Measurements from ENCODE around the gene DPF3.
"Not testable (repeated sequence)": the region's sequence is repeated elsewhere in the genome, so short reads cannot be mapped to it uniquely, and the experiment has no call there.

DPF3 gene

GRCh38 chr14:72880820-72881219 lies 13.1 kb downstream of the DPF3 start:
- no peak for DNase-seq (ENCODE audit: low read depth in 2 of 2)

- DNase-seq (ENCODE audit: low read depth in 2 of 2): no peak
Observed at GRCh38 chr14:72880164-72880563, 13.7 kb downstream of the DPF3 start.

GRCh38 chr14:72879431-72879830 lies 14.5 kb downstream of the DPF3 start:
- no peak for DNase-seq (ENCODE audit: low read depth in 2 of 2)

- no peak for DNase-seq (ENCODE audit: low read depth in 2 of 2)
Observed at GRCh38 chr14:72878746-72879145, 15.2 kb downstream of the DPF3 start.

DNA sequence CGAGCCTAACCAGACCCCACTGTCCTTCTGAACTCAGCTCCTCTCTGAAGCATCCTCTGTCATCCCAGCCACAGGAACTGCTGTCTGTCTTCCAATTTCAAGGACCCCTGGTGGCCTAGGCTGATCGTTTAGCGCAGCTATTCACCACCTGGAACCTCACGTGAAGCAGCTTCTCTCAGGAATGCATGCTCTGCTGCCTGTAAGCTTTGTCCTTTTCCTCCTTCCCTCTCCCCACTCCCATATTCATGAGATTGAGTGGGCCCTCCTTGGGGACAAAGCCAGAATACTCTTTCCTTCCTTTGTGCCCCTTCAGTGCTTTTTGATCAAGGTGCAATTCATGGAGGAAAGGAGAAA lies 17.2 kb downstream of the DPF3 start:
- DNase-seq (ENCODE audit: low read depth in 2 of 2): no peak

DNA sequence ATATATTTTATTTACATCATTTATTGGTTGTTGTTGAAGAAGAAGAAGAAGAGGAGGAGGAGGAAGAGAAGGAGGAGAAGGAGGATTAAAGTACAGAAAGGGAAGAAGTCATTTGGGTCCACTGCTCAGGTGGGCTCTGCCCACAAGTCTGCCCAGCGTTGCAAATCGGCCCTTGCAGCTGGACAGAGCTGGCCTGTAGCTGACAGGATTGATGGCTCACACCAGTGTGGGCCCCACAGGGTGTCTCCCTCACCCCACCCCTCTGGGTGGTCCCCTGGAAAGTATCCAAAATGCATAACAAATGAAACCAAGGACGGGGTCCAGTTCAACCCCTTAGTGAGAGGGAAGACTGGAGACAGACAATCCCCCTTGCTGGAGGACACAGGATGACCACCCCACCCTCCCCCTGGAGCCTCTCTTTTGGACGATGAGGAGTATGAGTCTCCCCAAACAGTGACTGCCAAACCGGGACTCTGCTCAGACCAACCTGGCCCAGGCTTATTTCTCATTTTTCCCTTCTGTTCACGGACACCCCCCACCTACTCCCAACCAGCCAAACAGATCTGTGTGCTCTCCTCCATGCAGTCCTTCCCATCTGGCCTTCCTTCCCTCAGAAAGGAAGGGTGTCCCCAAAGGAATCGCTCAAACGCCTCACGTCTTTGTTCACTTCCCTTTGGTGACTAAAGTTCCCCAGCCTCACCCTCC lies 17.7 kb downstream of the DPF3 start:
- no peak for DNase-seq (ENCODE audit: low read depth in 2 of 2)

DNA sequence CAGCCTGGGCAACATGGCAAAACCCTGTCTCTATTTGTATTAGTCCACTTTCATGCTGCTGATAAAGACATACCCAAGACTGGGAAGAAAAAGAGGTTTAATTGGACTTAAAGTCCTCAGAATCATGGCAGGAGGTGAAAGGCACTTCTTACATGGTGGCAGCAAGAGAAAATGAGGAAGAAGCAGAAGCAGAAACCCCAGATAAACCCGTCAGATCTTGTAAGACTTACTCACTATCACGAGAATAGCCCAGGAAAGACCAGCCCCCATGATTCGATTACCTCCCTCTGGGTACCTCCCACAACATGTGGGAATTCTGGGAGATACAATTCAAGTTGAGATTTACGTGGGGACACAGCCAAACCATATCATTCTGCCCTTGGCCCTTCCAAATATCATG lies 23.0 kb downstream of the DPF3 start:
- DNase-seq (ENCODE audit: low read depth in 2 of 2): not testable (repeated sequence)

DNA sequence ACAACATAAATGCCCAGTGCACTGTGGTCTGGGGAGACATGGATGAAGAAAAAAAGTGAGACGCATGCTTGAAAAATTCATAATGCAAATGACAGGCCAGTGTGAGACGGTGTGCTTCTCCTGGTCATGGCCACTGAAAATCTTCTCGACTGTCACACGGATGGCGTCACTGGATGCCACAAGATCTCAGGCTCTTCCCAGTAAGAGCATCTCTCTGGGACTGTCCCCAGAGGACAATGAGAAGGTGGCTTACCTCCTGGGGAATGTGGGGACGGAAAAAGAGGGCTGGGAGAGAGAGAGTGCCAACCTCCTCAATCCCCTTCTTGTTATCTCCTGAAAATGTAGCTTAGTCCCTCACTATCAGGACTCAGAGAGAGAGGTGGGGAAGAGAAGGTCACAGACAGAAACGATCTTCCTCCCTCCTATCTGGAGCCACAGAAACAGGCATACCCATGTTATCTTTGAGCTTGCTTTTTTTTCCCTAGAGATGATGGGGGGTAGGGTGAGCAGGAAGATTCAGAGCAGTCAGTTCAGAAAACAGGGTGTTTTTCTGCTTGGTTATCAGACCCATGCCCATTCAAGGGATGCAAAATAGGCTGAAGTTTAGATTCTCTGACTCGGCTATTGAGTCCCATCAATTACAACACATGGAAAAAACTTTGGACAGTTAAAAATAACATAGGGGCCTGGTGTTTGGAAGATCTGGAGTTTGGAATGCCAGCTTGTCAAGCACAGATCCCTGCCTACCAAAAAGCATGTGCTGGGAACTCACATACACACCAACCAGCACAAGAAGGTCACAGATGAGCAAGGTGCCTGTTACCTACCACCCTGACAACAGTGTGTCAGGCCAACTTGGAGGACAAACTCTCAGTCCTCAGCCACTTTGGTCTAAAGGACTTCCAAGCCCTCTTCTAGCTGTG lies 24.2 kb downstream of the DPF3 start:
- DNase-seq (ENCODE audit: low read depth in 2 of 2): no peak

GRCh38 chr14:72868500-72868899 lies 25.4 kb downstream of the DPF3 start:
- DNase-seq (ENCODE audit: low read depth in 2 of 2): no peak

DNA sequence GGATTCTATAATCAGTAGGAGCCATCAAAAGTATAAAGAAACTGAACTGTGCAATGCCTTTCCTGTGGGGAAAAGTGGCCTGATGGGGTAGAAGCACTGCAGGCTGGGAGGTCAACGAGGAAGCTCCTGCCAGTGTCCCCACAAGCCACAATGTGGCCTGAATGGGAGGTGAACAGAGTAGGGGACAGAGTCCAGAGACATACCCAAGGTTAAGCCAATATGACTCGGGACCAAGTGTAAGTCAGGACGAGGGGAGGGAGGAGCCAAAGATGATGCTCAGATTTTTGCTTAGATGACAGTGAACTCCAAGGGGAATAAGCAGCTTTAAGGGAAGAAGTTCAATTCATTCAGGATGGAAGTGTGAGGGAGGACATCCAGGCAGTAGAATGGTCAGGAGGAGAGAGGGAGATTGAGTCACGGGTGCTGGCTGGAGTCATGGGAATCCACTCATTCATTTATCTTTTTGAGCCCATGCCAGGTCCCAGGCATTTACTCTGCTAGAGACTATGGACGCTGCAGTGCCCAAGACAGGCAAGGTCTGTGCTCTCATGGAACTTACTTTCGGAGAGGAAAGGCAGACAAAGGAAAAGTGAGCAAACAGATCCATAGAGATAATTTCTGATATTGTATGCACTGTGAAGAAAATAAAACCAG lies 29.1 kb downstream of the DPF3 start:
- no peak for DNase-seq (ENCODE audit: low read depth in 2 of 2)

DNA sequence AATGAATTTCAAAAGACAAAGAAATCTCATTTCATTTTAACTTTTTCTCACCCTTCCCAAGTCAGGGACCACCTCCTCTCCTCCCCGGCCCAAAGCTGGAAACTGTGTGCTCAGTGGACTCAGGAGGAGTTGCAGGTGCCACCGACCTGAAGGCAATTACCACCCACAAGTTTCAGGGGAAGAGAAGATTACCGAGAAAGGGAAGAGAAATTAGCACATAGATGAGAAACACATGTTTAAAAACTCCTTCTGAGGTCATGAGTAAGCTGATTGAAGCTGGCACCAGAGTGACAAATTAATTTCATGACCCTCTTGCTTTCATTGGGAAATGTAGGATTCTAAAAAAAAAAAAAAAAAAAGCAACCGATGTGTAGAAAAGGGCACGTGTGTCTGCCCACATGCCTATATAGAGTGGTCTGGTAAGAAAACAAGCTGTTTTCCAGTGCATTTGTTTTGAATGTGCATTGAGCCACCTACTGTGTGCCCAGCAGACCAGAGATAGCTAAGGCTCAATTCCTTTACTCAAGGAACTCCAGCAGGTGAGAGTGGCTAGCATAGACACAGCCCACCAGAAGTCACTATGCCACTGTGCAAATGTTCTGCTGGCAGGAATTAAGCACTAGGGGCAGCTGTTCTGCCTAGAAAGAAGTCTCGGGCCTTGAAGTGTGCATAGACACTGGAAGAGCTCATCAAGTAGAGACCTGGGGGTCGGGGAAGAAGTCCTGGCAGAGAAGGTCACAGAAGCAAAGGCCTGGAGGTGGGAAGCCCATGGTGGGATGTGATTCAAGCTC lies 30.5 kb downstream of the DPF3 start:
- no peak for DNase-seq (ENCODE audit: low read depth in 2 of 2)

DNA sequence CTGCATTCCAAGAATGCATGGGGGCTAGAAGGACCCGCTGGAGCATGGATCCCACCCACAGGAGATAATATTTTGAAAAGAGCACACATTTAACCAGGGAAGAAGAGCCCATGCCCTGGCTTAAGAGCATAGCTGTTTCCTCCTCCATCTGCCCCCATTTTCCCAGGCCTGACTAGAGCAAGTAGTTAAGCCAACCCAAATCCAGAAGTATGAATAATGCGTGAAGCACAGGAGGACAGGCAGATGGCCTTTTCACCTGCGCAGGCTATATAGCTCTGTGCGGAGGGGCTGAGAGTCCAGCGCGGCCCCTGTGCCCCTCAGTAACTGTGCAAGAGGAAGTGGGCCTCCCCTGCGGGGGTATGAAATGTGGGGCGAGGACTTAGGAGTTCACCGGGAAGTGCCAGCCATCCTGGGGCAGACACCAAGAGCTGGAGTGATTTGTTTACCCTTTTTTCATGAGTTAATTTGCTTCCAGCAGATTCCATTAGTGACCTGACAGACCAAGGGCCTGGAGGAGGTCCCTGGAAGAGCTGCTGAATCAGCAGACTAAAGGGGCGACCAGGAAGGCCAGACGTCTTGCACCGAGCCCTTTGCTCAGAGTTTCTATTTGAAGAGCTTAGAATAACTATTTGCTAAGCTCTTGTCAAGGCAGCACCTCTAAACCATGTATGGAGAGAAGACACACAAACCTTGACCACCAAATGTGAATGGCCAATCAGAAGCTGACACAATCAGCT lies 37.2 kb downstream of the DPF3 start:
- no peak for DNase-seq (ENCODE audit: low read depth in 2 of 2)

DNA sequence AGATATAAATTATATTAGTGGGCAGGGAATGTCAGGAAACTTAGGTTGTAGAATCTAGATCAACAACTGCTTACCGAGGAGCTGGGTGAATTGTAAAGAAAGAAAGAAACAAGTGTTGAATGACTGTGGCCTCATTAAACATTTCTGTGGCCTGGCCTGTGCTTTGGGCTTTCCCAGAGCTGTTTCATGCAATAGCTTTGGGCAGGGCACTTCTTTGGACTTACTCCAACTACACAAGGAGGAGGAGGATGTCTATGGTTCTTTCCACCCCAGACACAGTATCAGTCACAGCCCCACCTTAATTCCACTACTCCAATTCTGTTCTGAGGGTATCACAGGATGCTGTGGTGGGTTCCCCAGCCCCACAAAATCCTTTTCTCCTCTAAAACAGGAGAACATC lies 38.0 kb downstream of the DPF3 start:
- DNase-seq (ENCODE audit: low read depth in 2 of 2): no peak

GRCh38 chr14:72852194-72852593 lies 41.7 kb downstream of the DPF3 start:
- no peak for DNase-seq (ENCODE audit: low read depth in 2 of 2)

GRCh38 chr14:72851635-72852034 lies 42.3 kb downstream of the DPF3 start:
- DNase-seq (ENCODE audit: low read depth in 2 of 2): no peak

DNA sequence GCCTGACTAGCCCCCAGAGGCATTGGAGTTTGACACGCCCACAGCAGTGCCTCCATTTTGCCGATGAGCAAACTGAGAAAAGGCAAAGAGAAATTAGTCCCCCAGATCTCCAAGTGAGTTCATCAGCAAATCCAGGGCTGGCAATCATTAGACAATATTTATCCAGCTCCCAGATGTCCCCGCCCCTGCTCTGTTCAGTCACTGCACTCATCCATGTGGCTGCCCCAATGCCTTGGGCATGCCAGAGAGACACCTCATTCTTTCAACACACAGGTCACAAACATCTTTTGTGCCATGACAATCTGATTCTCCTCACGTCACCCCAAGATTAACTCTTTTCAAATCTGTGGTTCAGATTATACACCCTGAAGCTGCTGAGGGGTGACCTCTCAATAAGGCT lies 43.5 kb downstream of the DPF3 start:
- no peak for DNase-seq (ENCODE audit: low read depth in 2 of 2)

- DNase-seq (ENCODE audit: low read depth in 2 of 2): no peak
Observed at GRCh38 chr14:72849222-72849621, 44.7 kb downstream of the DPF3 start.

DNA sequence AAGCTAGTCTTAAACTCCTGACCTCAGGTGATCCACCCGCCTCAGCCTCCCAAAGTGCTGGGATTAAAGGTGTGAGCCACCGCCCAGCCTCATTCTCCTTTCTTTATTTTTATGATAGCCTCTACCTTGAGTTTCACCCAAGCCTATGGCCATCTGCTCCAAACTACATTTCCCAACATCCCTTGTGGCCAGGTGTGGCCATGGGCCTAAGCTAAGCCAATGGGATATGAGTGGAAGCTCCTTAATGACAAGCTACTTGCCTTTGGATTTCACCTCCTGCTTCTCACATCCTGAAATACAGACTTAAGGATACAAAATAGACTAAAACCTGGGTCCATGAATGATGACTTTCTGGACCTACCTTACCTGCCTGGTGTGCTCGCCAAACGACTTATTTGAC lies 46.2 kb downstream of the DPF3 start:
- no peak for DNase-seq (ENCODE audit: low read depth in 2 of 2)

DNA sequence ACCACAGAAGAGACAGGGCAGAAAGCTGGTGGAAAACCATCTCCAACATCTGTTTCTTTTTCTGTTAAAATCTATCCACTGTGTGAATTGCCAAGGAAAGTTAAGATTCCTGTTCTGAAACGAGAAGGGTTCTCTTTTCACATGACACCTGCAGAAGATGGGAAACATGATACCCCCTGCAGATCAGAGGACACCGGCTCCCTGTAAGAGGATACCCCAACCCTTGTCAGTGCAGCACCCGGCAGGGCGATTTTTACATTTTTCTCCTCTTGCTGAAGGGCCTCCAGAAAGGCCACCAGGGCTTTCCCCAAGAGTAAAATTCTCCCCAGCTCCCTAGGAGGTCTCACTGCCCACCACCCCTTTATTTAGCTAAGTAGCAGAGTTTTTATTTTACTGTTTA lies 48.2 kb downstream of the DPF3 start:
- DNase-seq (ENCODE audit: low read depth in 2 of 2): no peak

- no peak for DNase-seq (ENCODE audit: low read depth in 2 of 2)
Observed at GRCh38 chr14:72845196-72845595, 48.7 kb downstream of the DPF3 start.

- no peak for DNase-seq (ENCODE audit: low read depth in 2 of 2)
Observed at GRCh38 chr14:72844524-72844923, 49.4 kb downstream of the DPF3 start.

All from stimulated activated CD4-positive, alpha-beta T cell treated with anti-CD3 and anti-CD28 coated beads, Interleukin-1b, Interleukin-23, amount 100 ng/mL, for 4 hours (primary cell).